Transverse colon (tissue), 4 donors: ENCODE measurements around the gene NBEA. TPM values are rescaled to one million over a fixed set of nuclear protein-coding genes. Genes with fewer than 3 reads are reported as not detected.
A peak's percentile ranks its signal among the peaks of the same experiment; 100 is the strongest.

Experiments used
- DNase-seq: peaks from one replicate; pipeline ENCODE4 v3.0.0-alpha.2; 2019
- H3K27ac ChIP-seq, 4 donors: fragments of 200-600 bp; sonication (generic); 2 replicates each; pipeline ENCODE4 v1.5.1; 2016 to 2018; ENCODE audit warnings: inconsistent platforms in 4 of 4
- H3K27me3 ChIP-seq: fragments of 200-600 bp; sonication (generic); 2 replicates; pipeline ENCODE4 v1.5.1; 2017; ENCODE audit warnings: inconsistent platforms
- H3K36me3 ChIP-seq, 4 donors: fragments of 200-600 bp; sonication (generic); 2 replicates each; pipeline ENCODE4 v1.5.1; 2017 to 2019; ENCODE audit warnings: inconsistent platforms in 4 of 4
- H3K4me1 ChIP-seq, 4 donors: fragments of 200-600 bp; sonication (generic); 2 replicates each; pipeline ENCODE4 v1.5.1; 2017 to 2020; ENCODE audit warnings: inconsistent platforms in 4 of 4
- H3K4me3 ChIP-seq, 4 donors: fragments of 200-600 bp; sonication (generic); 1 replicate in 1 of 4; 2 replicates in 3 of 4; pipeline versions ENCODE4 v1.5.1 to v1.6.1; 2017 to 2019; ENCODE audit warnings: inconsistent platforms in 4 of 4
- H3K9me3 ChIP-seq, 2 donors: fragments of 200-600 bp; sonication (generic); 2 replicates each; pipeline ENCODE4 v1.5.1; 2017 to 2019; ENCODE audit warnings: inconsistent platforms in 2 of 2
- EP300 ChIP-seq: sonication (generic); formaldehyde crosslinking; IDR thresholded peaks from one replicate; pipeline ENCODE4 v1.6.1; 2017; ENCODE audit warnings: antibody characterized with exemption, low read depth
- POLR2A ChIP-seq: fragments of 450-650 bp; IDR thresholded peaks from one replicate; pipeline ENCODE4 v1.6.1; 2016; ENCODE audit warnings: antibody characterized with exemption, mild to moderate bottlenecking, moderate library complexity
- POLR2AphosphoS5 ChIP-seq, 3 donors: sonication (generic); formaldehyde crosslinking; IDR thresholded peaks; one replicate each; pipeline ENCODE4 v1.6.1; 2016; ENCODE audit warnings: antibody characterized with exemption in 3 of 3
- WGBS, 2 donors: methylation state at CpG; one replicate each; pipeline ENCODE4 v1.1.5; 2018; ENCODE audit warnings: low coverage in 1 of 2; 5-methylcytosine and 5-hydroxymethylcytosine counted together
- in situ Hi-C, 4 donors: fragments of 200-750 bp; cut with MboI; loops; one replicate each; pipeline versions ENCODE4 v1.15.0 to v1.15.1; 2017; ENCODE audit warnings: low sequenced_read_pairs in 3 of 4, low pct_ligation_motif_present in 1 of 4, low pct_unique_long_range_greater_than_20kb in 1 of 4
- intact Hi-C: fragments of 100-400 bp; cut with DNase I; formaldehyde crosslinking; loops from one replicate; pipeline ENCODE4 v1.15.1; 2023; ENCODE audit warnings: low total_unique reads
- total RNA-seq, 4 donors: library from RNA; depleted of rRNA; stranded (reverse); fragments of >200 nt; gene quantifications; one replicate each; pipeline ENCODE4 v1.1.0, GENCODE V29; 2016
- TF ChIP-seq, protein P1 (sequence below), 5 experiments: fragments of 200-600 bp in 3 of 5; fragments of 450-650 bp in 2 of 5; sonication (generic) in 3 of 5; IDR thresholded peaks; 1 replicate in 2 of 5; 2 replicates in 3 of 5; pipeline ENCODE4 v1.5.1; 2016 to 2017; ENCODE audit warnings: antibody characterized with exemption in 5 of 5, inconsistent platforms in 3 of 5, mild to moderate bottlenecking in 2 of 5, moderate library complexity in 1 of 5

The NBEA gene
- total RNA-seq, 4 donors from 2014 or later, result 8.2 to 21.1 (median 12.5) TPM

DNA sequence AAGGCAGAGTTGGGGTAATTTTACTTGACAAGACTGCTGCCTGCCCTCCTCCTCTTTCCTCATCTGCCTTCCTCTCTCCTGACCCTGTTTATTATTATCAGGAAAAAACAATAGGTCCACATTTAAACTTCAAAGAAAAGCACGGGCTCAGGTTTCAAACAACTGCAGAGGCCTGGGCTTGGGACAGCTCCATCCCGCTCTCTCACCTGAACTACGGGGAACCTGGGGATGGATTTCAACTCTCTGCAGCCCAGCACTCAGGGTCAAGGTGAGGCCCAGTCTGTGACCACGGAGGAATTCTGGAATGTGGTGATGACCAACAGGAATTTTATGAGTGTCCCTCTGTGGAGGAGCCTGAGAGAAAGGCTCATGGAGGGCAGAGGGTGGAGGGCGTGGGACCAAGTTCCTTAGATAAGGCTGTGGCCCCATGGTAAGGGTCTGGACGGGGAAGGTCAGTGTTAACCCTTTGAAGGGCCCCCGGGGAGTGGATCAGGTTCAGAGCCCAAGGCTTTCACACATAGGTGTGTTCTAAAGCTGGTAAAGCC lies 755.2 kb downstream of the NBEA start:
- Histone ChIP-seq H3K4me1 (peaks cover 0 to 10% (median 5%) of the 10 kb centered on the region in 4 donors), H3K9me3 (no peaks in the 10 kb centered on the region), H3K36me3 (no peaks in the 10 kb centered on the region), H3K4me3 (no peak overlapping the region), H3K27ac (no peak overlapping the region), H3K27me3 (no peaks in the 10 kb centered on the region)
- DNase-seq, result no peak
- 71 to 93% methylated on average over 3 to 7 of the region's 7 CpGs for WGBS, 2 donors
- TF ChIP-seq, protein P1, sequence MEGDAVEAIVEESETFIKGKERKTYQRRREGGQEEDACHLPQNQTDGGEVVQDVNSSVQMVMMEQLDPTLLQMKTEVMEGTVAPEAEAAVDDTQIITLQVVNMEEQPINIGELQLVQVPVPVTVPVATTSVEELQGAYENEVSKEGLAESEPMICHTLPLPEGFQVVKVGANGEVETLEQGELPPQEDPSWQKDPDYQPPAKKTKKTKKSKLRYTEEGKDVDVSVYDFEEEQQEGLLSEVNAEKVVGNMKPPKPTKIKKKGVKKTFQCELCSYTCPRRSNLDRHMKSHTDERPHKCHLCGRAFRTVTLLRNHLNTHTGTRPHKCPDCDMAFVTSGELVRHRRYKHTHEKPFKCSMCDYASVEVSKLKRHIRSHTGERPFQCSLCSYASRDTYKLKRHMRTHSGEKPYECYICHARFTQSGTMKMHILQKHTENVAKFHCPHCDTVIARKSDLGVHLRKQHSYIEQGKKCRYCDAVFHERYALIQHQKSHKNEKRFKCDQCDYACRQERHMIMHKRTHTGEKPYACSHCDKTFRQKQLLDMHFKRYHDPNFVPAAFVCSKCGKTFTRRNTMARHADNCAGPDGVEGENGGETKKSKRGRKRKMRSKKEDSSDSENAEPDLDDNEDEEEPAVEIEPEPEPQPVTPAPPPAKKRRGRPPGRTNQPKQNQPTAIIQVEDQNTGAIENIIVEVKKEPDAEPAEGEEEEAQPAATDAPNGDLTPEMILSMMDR (IDR thresholded peaks at IDR 0.05), result no peak
- TF ChIP-seq POLR2A (no peak), POLR2AphosphoS5 (IDR thresholded peaks at IDR 0.05) (no peak), EP300 (no peak)
- intact Hi-C loops (no loop called here), in situ Hi-C loops (no loop called here)

DNA sequence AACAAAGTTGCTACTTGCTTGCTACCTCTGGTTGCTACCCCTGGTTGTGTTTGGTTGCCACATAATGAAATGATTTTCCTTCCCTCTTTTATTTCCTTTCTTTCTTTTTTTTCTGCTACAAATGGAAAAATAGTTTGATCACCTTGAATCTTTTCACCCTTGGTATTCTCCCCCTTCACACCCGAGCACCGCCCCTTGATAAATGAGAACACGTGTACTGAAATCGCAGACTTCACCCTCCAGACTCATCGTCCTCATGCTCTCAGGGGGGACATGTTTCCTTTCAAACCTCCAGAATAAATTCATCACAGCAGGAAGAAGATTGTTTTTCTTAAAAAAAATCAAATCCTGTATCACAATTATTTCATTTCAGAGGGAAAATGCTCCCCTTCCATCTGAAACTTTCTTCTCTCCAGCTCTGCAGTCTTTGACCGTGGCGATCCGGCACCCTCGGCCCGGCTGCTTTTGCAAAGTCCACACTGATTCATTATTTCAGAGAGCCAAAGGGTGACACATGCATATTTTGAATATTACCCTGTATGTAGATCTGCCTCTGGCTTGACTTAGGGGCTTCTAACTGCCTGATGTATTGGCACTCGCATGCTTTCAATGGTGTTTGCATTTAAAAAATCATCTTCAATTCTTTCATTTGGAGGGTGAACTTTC lies 757.0 kb downstream of the NBEA start:
- H3K4me3 ChIP-seq, result no peak overlapping the region

DNA sequence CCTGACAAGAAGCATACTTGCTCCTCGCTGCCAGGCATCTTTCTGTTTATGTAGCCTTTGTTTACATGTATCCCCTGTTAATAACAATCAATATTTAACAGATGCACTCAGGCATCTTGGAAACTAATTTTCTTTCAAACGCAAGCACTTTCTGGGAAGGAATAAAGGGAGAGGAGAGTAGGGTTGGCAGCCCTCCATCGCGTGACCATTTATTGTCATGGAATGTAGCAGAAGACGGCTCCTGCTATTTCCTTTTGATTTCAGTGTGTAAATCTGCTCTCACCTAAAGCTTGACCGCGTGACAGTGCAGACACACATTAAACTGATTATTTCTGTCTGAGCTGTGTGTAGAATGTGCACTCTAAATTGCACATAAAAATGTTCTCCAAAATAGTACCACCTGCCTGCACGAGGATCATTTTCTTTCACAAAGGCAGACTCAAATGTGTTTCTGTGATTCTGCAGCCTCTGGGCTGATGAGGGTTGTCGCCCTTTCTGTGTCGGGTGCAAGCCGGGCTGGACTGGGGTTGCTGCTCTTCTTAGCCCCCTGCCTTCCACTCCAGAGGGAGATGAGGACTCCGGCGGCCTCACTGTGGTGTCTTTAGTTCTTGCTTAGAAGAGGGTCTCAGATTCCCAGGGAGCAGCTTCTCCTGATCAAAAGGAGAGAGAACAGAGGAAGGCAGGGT lies 757.9 kb downstream of the NBEA start:
- peak; percentile 22 for DNase-seq
- Histone ChIP-seq H3K27me3 (no peaks in the 10 kb centered on the region), H3K27ac (peak overlapping the region in 3 of 4 donors; percentile 35 to 49 (median 46)), H3K9me3 (no peaks in the 10 kb centered on the region), H3K36me3 (no peaks in the 10 kb centered on the region), H3K4me3 (peak overlapping the region in 1 of 4 donors; percentile 5), H3K4me1 (peaks cover 0 to 10% (median 5%) of the 10 kb centered on the region in 4 donors)
- intact Hi-C loops, result no loop called here
- in situ Hi-C loops, result no loop called here
- TF ChIP-seq POLR2AphosphoS5 (IDR thresholded peaks at IDR 0.05), result no peak
- TF ChIP-seq POLR2A, result no peak
- TF ChIP-seq, protein P1 (IDR thresholded peaks at IDR 0.05), result no peak
- TF ChIP-seq EP300, result no peak
- WGBS, 2 donors, result 19 to 31% methylated on average over 5 to 13 of the region's 13 CpGs

More for the DNA sequence above, 757.0 kb downstream of the NBEA start:
- peak overlapping the region in 3 of 4 donors; percentile 14 to 49 (median 35) for H3K27ac ChIP-seq
- WGBS, 2 donors, result 78 to 87% methylated on average over 6 to 11 of the region's 11 CpGs
- H3K36me3 ChIP-seq, result no peaks in the 10 kb centered on the region
- H3K4me1 ChIP-seq, result peaks cover 0 to 10% (median 5%) of the 10 kb centered on the region in 4 donors
- H3K27me3 ChIP-seq, result no peaks in the 10 kb centered on the region
- H3K9me3 ChIP-seq, result no peaks in the 10 kb centered on the region
- intact Hi-C loops, result no loop called here
- DNase-seq, result no peak
- TF ChIP-seq POLR2AphosphoS5 (IDR thresholded peaks at IDR 0.05) (no peak), POLR2A (no peak), EP300 (no peak)
- TF ChIP-seq, protein P1 (IDR thresholded peaks at IDR 0.05), result no peak
- in situ Hi-C loops, result no loop called here

DNA sequence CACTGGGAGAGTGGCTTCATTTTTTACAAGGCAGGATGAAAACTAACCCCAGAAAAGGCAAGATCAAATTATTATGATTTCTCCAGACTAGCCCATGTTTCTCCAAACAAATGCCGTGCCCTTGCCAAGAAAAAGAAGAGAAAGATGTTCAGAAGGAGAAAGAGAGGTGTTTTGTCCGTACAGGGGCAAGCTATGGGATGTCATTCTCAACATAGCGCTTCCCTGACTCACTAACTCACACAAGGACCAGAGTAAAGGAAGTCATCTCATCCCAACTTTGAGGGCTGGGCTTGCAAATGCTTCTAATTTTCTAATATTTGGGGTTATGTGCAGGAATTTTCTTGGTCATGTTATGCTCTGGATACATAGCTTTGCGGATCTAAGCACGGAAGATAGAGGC lies 758.6 kb downstream of the NBEA start:
- TF ChIP-seq POLR2A, result no peak
- no peak for TF ChIP-seq EP300
- TF ChIP-seq POLR2AphosphoS5 (IDR thresholded peaks at IDR 0.05), result no peak
- TF ChIP-seq, protein P1 (IDR thresholded peaks at IDR 0.05), result no peak
- in situ Hi-C loops, result no loop called here
- H3K9me3 ChIP-seq, result no peaks in the 10 kb centered on the region
- 78 to 100% methylated on average over 1 to 5 of the region's 5 CpGs for WGBS, 2 donors
- intact Hi-C loops, result no loop called here
- peak overlapping the region in 3 of 4 donors; percentile 4 to 46 (median 35) for H3K27ac ChIP-seq
- H3K27me3 ChIP-seq, result no peaks in the 10 kb centered on the region
- DNase-seq, result no peak
- H3K4me3 ChIP-seq, result no peak overlapping the region
- H3K36me3 ChIP-seq, result no peaks in the 10 kb centered on the region
- peaks cover 0 to 10% (median 5%) of the 10 kb centered on the region in 4 donors for H3K4me1 ChIP-seq
